ENCODE results near the gene PRSS38.
"Not testable (repeated sequence)": the region's sequence is repeated elsewhere in the genome, so short reads cannot be mapped to it uniquely, and the experiment has no call there.

PRSS38 gene

DNA sequence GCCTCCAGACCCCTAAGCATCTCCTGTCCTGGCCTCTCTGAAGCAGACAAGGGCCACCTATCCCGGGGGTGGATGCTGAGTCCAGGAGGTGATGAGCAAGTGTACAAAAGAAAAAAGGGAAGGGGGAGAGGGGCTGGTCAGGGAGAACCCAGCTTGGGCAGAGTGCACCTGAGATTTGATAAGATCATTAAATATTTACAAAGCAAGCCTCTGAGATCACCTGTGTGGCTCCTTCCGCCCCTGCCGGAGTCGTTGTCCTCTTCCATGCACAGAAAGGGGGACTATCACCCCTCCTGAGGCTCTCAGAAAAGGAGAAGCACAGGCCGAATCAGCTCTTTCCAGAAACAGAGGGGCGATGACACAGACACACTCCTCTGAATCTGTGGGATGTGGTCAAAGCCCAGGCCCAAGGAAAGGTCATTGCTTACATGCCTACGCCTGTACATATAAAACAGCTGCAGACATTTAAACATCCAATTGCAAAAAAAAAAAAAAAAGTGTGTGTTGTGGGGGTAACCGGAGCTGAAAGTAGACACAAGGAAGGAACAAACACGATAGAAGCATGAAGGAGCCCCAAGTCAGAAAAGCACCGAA is 30.9 kb downstream of the PRSS38 start:
- no peak for DNase-seq

GRCh38 chr1:227847046-227847445 is 31.6 kb downstream of the PRSS38 start:
- not testable (repeated sequence) for DNase-seq

DNA sequence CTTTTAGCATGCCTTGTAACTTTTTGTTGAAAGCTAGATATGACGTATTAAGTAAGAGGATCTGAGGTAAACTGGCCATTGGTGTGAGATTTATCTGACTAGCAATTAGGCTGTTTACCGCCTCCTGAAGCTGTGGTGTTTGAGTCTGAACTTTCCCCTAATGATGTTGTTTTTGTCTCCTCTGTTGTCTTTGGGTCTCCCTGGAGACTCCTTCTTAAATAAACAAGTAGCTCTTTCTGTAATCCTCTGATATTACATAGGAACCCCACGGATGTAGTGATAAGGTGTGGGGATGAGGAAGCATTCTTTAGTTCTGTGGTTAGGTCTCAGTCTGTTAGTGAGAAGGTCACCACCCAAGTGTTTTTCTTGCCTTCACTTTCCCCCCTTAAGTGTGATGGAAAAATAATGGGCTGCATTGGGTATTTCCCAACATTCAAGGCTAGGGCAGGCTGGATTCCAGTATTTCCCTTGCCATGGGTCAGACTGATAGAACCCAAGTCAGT is 33.0 kb downstream of the PRSS38 start:
- no peak for DNase-seq

DNA sequence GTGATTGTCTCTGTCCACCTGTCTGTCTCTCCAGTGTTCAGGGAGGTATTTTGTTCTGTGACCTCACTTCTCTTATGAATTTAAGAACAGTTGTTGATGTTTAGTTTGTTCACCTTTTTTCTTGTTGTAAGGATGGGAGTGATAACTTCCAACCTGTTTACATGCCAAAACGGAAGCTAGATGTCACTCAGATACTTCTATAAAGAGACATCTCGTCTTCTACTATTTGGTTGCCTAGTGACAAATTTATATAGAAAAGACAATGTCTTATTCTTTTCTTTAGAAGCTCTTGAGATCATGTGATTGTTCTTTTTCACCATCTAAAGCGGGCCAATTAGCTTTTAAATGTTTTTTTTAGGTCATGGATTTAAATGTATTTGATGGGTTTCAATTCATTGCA is 33.8 kb downstream of the PRSS38 start:
- DNase-seq: no peak

DNA sequence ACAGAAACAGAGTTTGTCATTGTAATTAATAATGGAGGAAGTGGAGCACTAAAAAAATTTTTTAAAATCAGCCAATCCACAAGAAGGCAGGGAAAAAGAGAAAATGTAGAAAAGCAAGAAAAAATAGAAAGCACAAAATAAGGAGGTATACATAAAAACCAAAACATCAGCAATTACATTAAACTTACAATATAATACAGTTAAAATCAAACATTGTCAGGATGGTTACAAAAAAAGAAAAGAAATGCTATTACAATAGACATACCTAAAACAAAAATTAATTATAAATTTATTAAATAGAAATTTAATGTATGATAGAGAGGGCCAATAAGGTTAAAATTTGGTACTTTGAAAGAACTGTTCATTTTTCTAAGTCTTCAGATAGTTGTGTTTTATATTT is 38.7 kb downstream of the PRSS38 start:
- DNase-seq: no peak

- DNase-seq: no peak
These were observed 40.2 kb downstream of the PRSS38 start for GRCh38 chr1:227855687-227856086.

- DNase-seq: no peak
These were observed 40.8 kb downstream of the PRSS38 start for GRCh38 chr1:227856147-227856858.

DNA sequence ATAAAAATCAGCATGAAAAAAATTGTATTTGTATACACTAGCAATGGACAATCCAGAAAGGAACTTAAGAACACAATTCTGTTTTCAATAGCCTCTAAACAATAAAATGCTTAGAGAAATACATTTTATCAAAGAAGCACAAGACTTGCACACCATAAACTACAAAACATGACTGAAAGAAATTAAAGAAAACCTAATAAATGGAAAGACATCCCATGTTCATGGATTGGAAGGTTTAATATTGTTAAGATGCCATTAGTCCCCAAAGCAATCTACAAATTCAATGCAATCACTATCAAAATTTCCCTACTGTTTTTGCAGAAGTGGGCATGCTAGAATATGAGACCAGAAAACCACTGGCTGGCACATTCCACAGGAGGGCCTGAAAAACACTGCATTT is 49.4 kb downstream of the PRSS38 start:
- no peak for DNase-seq

DNA sequence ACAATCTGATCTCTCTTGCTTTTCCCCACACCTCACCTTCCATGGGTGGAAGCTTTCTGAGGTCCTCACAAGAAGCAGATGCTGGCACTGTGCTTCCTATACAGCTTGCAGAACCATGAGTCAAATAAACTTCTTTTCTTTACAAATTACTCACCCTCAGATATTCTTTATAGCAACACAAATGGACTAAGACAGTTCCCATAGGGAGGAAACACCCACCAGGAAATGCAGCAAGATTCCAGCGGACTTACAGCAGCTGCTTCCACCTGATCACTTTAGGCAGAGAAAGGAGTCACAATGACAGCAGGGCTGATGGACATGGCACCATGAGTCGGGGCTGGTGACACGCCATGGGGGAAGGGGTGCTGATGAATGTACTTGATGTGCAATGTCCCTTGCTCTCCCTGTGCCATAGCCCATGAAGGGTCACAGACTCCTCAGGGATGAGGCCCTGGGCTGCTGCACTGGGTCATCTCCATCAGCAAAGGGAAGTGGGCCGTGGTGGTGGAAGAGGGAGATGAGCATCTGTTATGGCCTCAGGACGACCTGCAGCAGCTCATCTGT is 53.9 kb downstream of the PRSS38 start:
- no peak for DNase-seq

GRCh38 chr1:227869851-227870305 is 54.4 kb downstream of the PRSS38 start:
- no peak for DNase-seq

GRCh38 chr1:227870366-227870765 is 54.9 kb downstream of the PRSS38 start:
- DNase-seq: no peak

DNA sequence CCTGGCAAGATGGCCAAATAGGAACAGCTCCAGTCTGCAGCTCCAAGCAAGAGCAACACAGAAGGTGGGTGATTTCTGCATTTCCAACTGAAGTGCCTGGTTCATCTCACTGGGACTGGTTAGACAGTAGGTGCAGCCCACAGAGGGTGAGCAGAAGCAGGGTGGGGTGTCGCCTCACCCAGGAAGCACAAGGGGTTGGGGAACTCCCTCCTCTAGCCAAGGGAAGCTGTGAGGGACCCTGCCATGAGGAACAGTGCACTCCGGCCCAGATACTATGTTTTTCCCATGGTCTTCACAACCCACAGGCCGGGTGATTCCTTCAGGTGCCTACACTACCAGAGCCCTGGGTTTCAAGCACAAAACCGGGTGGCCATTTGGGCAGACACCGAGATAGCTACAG is 56.4 kb downstream of the PRSS38 start:
- not testable (repeated sequence) for DNase-seq

GRCh38 chr1:227877810-227878209 is 62.3 kb downstream of the PRSS38 start:
- DNase-seq: not testable (repeated sequence)

GRCh38 chr1:227880342-227880924 is 65.0 kb downstream of the PRSS38 start:
- no peak for DNase-seq

DNA sequence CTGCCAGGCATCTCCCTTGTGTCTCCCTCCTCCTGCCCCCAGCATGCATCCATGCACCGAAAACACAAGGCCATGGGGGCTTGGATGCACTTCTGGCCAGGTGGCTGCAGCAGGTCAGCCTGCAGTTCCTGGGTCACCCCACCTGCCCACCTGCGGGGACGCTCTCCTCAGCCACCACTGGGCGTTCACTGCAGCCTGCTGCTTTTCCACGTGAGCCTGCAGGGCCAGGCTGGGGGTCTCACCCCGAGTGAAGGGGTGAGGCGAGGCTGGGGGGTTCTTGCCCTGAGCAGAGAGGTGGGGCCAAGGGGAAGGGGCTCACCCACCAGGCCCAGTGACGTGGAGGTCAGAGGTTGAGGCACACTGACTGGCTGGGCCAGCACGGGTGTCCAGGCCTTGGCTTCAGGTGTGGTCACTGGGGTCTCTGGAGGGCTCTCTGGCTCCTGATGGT is 67.6 kb downstream of the PRSS38 start:
- no peak for DNase-seq

GRCh38 chr1:227883641-227884301 is 68.3 kb downstream of the PRSS38 start:
- no peak for DNase-seq

- no peak for DNase-seq
These were observed 69.1 kb downstream of the PRSS38 start for GRCh38 chr1:227884370-227885134.

DNA sequence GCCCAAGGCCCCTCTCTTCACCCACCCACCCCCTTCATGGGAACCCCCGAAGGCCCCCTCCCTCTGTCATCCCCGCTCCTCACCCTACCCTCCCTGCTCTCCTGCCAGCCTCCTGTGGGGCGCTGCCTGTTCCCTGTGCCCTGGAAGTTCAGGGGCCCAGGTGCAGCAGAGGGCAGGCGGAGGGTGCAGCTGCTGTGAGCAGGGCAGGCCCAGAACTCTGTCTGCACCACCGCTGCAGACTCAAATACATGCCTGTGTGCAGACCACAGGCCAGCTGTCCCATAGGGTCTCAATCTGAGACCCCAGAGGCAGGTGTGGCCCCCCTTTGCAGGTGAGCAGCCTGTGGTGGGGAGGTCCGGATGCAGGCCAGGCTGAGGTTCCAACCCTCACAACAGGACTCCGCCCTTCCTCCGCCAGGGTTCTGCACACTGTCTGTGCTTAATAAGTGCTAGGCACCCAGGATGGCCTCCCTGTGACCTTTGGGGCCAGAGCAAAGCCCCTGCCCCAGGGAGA is 69.7 kb downstream of the PRSS38 start:
- DNase-seq: peak; percentile 24

GRCh38 chr1:227885648-227886502 is 70.4 kb downstream of the PRSS38 start:
- DNase-seq: peak; percentile 31

- DNase-seq: no peak
These were observed 71.1 kb downstream of the PRSS38 start for GRCh38 chr1:227886503-227886961.

All from activated naive CD4-positive, alpha-beta T cell treated with Interleukin-2 at 50 U/mL for 16 hours (primary cell).